ENCODE results near the gene MPZL2.

- TF ChIP-seq POLR2AphosphoS5 (IDR thresholded peaks at IDR 0.05; ENCODE audit: low read depth, low read length) (no peak), REST (IDR thresholded peaks at IDR 0.05; ENCODE audit: low read depth, low read length) (no peak), CTCF (IDR thresholded peaks at IDR 0.05) (no peak), RAD21 (IDR thresholded peaks at IDR 0.05; ENCODE audit: low read length) (no peak), MEF2A (IDR thresholded peaks at IDR 0.05; ENCODE audit: borderline replicate concordance, low read depth) (no peak), TAF1 (IDR thresholded peaks at IDR 0.05; ENCODE audit: borderline replicate concordance, low read depth, low read length) (no peak), EP300 (IDR thresholded peaks at IDR 0.05; ENCODE audit: borderline replicate concordance in 1 of 2, low read depth in 1 of 2, low read length in 1 of 2) (no peak), NFIC (IDR thresholded peaks at IDR 0.05; ENCODE audit: borderline replicate concordance) (no peak), FOXM1 (IDR thresholded peaks at IDR 0.05; ENCODE audit: low read depth) (no peak), SMC3 (IDR thresholded peaks at IDR 0.05; ENCODE audit: low read depth, low read length) (no peak), JUND (IDR thresholded peaks at IDR 0.05) (no peak), RCOR1 (IDR thresholded peaks at IDR 0.05; ENCODE audit: low read length) (no peak)
Observed at GRCh38 chr11:118233377-118233776, 30.7 kb downstream of the MPZL2 start.

All from SK-N-SH (cell line).